Neuronal stem cell (in vitro differentiated cells): Measurements from ENCODE around the gene SDE2.
A peak's percentile ranks its signal among the peaks of the same experiment; 100 is the strongest.

Experiments
- DNase-seq: peaks from one replicate; pipeline ENCODE4 v3.0.0-alpha.2; 2013; ENCODE audit warnings: low spot score
- H2AFZ ChIP-seq: one replicate; pipeline ENCODE4 v1.6.1; 2013; ENCODE audit warnings: mild to moderate bottlenecking, low read length, inconsistent platforms
- H2AK5ac ChIP-seq: 2 replicates; pipeline ENCODE4 v1.6.1; 2013; ENCODE audit warnings: low read depth, mild to moderate bottlenecking, inconsistent platforms, low read length, moderate library complexity, mixed read lengths
- H2BK120ac ChIP-seq: 2 replicates; pipeline ENCODE4 v1.6.1; 2013; ENCODE audit warnings: low read depth, mild to moderate bottlenecking, inconsistent platforms, low read length, moderate library complexity, mixed read lengths
- H2BK12ac ChIP-seq: one replicate; pipeline ENCODE4 v1.6.1; 2013; ENCODE audit warnings: low read length, inconsistent platforms
- H2BK15ac ChIP-seq: 2 replicates; pipeline ENCODE4 v1.6.1; 2013; ENCODE audit warnings: mild to moderate bottlenecking, low read length, inconsistent platforms, mixed read lengths
- H2BK5ac ChIP-seq: one replicate; pipeline ENCODE4 v1.6.1; 2013; ENCODE audit warnings: inconsistent platforms, mild to moderate bottlenecking, low read length, moderate library complexity
- H3K14ac ChIP-seq: one replicate; pipeline ENCODE4 v1.6.1; 2013; ENCODE audit warnings: low read length, inconsistent platforms
- H3K18ac ChIP-seq: 2 replicates; pipeline ENCODE4 v1.6.1; 2013; ENCODE audit warnings: low read length, inconsistent platforms
- H3K23ac ChIP-seq: 2 replicates; pipeline ENCODE4 v1.6.1; 2013; ENCODE audit warnings: low read depth, mild to moderate bottlenecking, mixed read lengths, low read length, inconsistent platforms; ENCODE audit not compliant: poor library complexity
- H3K27ac ChIP-seq: replicated peaks from 3 replicates; pipeline ENCODE4 v1.5.1; 2013; ENCODE audit warnings: low read length, inconsistent platforms
- H3K27me3 ChIP-seq, 3 experiments: 2 replicates each; pipeline ENCODE4 v1.6.1; 2013; ENCODE audit warnings: low read length in 3 of 3, mild to moderate bottlenecking in 2 of 3, inconsistent platforms in 1 of 3, low read depth in 1 of 3, mixed read lengths in 1 of 3, moderate library complexity in 1 of 3; ENCODE audit not compliant: control insufficient read depth in 3 of 3, insufficient read depth in 3 of 3
- H3K36me3 ChIP-seq, 2 donors: replicated peaks in 1 of 2; 2 replicates each; pipeline ENCODE4 v1.6.1; 2013; ENCODE audit warnings: low read length in 2 of 2; ENCODE audit not compliant: control insufficient read depth in 2 of 2, insufficient read depth in 2 of 2
- H3K4ac ChIP-seq: 2 replicates; pipeline ENCODE4 v1.6.1; 2013; ENCODE audit warnings: inconsistent platforms, mild to moderate bottlenecking, low read length, moderate library complexity
- H3K4me1 ChIP-seq, 2 donors: 1 replicate in 1 of 2; 2 replicates in 1 of 2; pipeline ENCODE4 v1.6.1; 2013; ENCODE audit warnings: low read length in 2 of 2, low read depth in 1 of 2; ENCODE audit not compliant: control insufficient read depth in 2 of 2, insufficient read depth in 1 of 2
- H3K4me2 ChIP-seq: one replicate; pipeline ENCODE4 v1.6.1; 2013; ENCODE audit warnings: mild to moderate bottlenecking, low read length, inconsistent platforms; ENCODE audit not compliant: insufficient read depth, poor library complexity, severe bottlenecking
- H3K4me3 ChIP-seq, 2 donors: 2 replicates each; pipeline ENCODE4 v1.5.1; 2013; ENCODE audit warnings: low read length in 2 of 2, mild to moderate bottlenecking in 2 of 2, inconsistent platforms in 1 of 2, moderate library complexity in 1 of 2
- H3K79me1 ChIP-seq: one replicate; pipeline ENCODE4 v1.6.1; 2013; ENCODE audit warnings: low read depth, mild to moderate bottlenecking, inconsistent platforms, low read length, moderate library complexity
- H3K9ac ChIP-seq: one replicate; pipeline ENCODE4 v1.6.1; 2013; ENCODE audit warnings: mild to moderate bottlenecking, low read depth, low read length, inconsistent platforms; ENCODE audit not compliant: poor library complexity
- H3K9me3 ChIP-seq, 2 donors: replicated peaks in 1 of 2; 2 replicates each; pipeline versions ENCODE3 to v1.6.1; 2013; ENCODE audit warnings: low read length in 2 of 2, mild to moderate bottlenecking in 2 of 2, inconsistent platforms in 1 of 2, low read depth in 1 of 2, mixed read lengths in 1 of 2, moderate library complexity in 1 of 2; ENCODE audit not compliant: control insufficient read depth in 2 of 2, insufficient read depth in 1 of 2
- H4K8ac ChIP-seq: one replicate; pipeline ENCODE4 v1.6.1; 2013; ENCODE audit warnings: low read depth, mild to moderate bottlenecking, inconsistent platforms, low read length, moderate library complexity
- H4K91ac ChIP-seq: one replicate; pipeline ENCODE4 v1.6.1; 2013; ENCODE audit warnings: low read length, low read depth, mild to moderate bottlenecking, inconsistent platforms; ENCODE audit not compliant: poor library complexity
- WGBS, 2 donors: extraction: QIAGEN DNeasy Blood & Tissue Kit; methylation state at CpG; one replicate each; pipeline ENCODE4 v1.1.7; 2013; ENCODE audit warnings: missing lambda C conversion rate in 2 of 2, mixed read lengths in 1 of 2; ENCODE audit not compliant: insufficient read length in 2 of 2, insufficient replicate concordance in 1 of 2; ENCODE audit errors: extremely low coverage in 2 of 2; 5-methylcytosine and 5-hydroxymethylcytosine counted together

Gene SDE2

GRCh38 chr1:225946082-225946620 lies 53.0 kb downstream of the SDE2 start:
- Histone ChIP-seq H3K9me3 (no peaks in the 10 kb centered on the region), H4K8ac (no peak overlapping the region), H3K36me3 (no peaks in the 10 kb centered on the region), H2AK5ac (peak overlapping the region; percentile 64), H2AFZ (no peak overlapping the region), H3K18ac (peak overlapping the region; percentile 88), H3K27me3 (peaks cover 0 to 17% (median 13%) of the 10 kb centered on the region in 3 experiments), H3K23ac (no peak overlapping the region), H3K9ac (no peak overlapping the region), H3K4me1 (peaks cover 29 to 46% of the 10 kb centered on the region in 2 donors), H3K14ac (no peak overlapping the region), H2BK15ac (no peak overlapping the region), H3K4me2 (peak overlapping the region; percentile 20), H2BK120ac (no peak overlapping the region), H3K79me1 (no peaks in the 10 kb centered on the region), H3K4me3 (no peak overlapping the region), H2BK5ac (no peak overlapping the region), H4K91ac (no peak overlapping the region), H3K4ac (no peak overlapping the region), H2BK12ac (no peak overlapping the region), H3K27ac (peak overlapping the region; percentile 32)
- WGBS, 2 donors = no CpG with 5 or more reads among the region's 4 CpGs
- no peak for DNase-seq

- no peaks in the 10 kb centered on the region for H3K36me3 ChIP-seq
- no peak overlapping the region for H2BK5ac ChIP-seq
- peak overlapping the region; percentile 56 for H2AFZ ChIP-seq
- H3K27me3 ChIP-seq = peaks cover 0 to 17% (median 13%) of the 10 kb centered on the region in 3 experiments
- H3K9me3 ChIP-seq = no peaks in the 10 kb centered on the region
- no peak overlapping the region for H2AK5ac ChIP-seq
- no peak overlapping the region for H4K8ac ChIP-seq
- DNase-seq = peak; percentile 74
- no peak overlapping the region for H4K91ac ChIP-seq
- no peak overlapping the region for H2BK15ac ChIP-seq
- no peak overlapping the region for H2BK12ac ChIP-seq
- peak overlapping the region; percentile 57 for H3K27ac ChIP-seq
- no peak overlapping the region for H3K4me3 ChIP-seq
- H3K4me2 ChIP-seq = peak overlapping the region; percentile 40
- no peak overlapping the region for H3K23ac ChIP-seq
- H3K4me1 ChIP-seq = peaks cover 31 to 46% of the 10 kb centered on the region in 2 donors
- no peak overlapping the region for H3K18ac ChIP-seq
- no CpG with 5 or more reads among the region's 4 CpGs for WGBS, 2 donors
- H3K14ac ChIP-seq = no peak overlapping the region
- H3K4ac ChIP-seq = no peak overlapping the region
- no peaks in the 10 kb centered on the region for H3K79me1 ChIP-seq
- no peak overlapping the region for H3K9ac ChIP-seq
- H2BK120ac ChIP-seq = no peak overlapping the region
Measured at GRCh38 chr1:225945564-225945963, 53.6 kb downstream of the SDE2 start.

- Histone ChIP-seq H3K9me3 (no peaks in the 10 kb centered on the region), H3K18ac (peak overlapping the region; percentile 81), H2AK5ac (peak overlapping the region; percentile 64), H2BK120ac (peak overlapping the region; percentile 29), H3K27me3 (peaks cover 0 to 22% (median 14%) of the 10 kb centered on the region in 3 experiments), H4K8ac (no peak overlapping the region), H4K91ac (no peak overlapping the region), H3K9ac (peak overlapping the region; percentile 1), H2AFZ (peak overlapping the region; percentile 3), H3K4ac (peak overlapping the region; percentile 44), H2BK15ac (peak overlapping the region; percentile 32), H3K36me3 (no peaks in the 10 kb centered on the region), H3K4me2 (peak overlapping the region; percentile 40), H3K4me3 (no peak overlapping the region), H2BK12ac (peak overlapping the region; percentile 86), H3K27ac (peak overlapping the region; percentile 57), H3K14ac (no peak overlapping the region), H2BK5ac (peak overlapping the region; percentile 12), H3K79me1 (no peaks in the 10 kb centered on the region), H3K23ac (peak overlapping the region; percentile 13), H3K4me1 (peaks cover 31 to 48% of the 10 kb centered on the region in 2 donors)
- no CpG with 5 or more reads among the region's 7 CpGs for WGBS, 2 donors
- DNase-seq = no peak
Measured at GRCh38 chr1:225944951-225945350, 54.2 kb downstream of the SDE2 start.

- Histone ChIP-seq H3K36me3 (no peaks in the 10 kb centered on the region), H2BK5ac (no peak overlapping the region), H2BK12ac (no peak overlapping the region), H2BK15ac (peak overlapping the region; percentile 32), H3K23ac (no peak overlapping the region), H4K91ac (no peak overlapping the region), H2AK5ac (peak overlapping the region; percentile 64), H3K9me3 (no peaks in the 10 kb centered on the region), H2AFZ (no peak overlapping the region), H3K4me2 (no peak overlapping the region), H3K27ac (no peak overlapping the region), H3K14ac (no peak overlapping the region), H3K9ac (no peak overlapping the region), H3K4me1 (peaks cover 31 to 48% of the 10 kb centered on the region in 2 donors), H3K27me3 (peaks cover 0 to 22% (median 14%) of the 10 kb centered on the region in 3 experiments), H3K4ac (no peak overlapping the region), H3K18ac (peak overlapping the region; percentile 78), H2BK120ac (peak overlapping the region; percentile 29), H3K4me3 (no peak overlapping the region), H3K79me1 (no peaks in the 10 kb centered on the region), H4K8ac (no peak overlapping the region)
- DNase-seq = no peak
- no CpG with 5 or more reads among the region's 2 CpGs for WGBS, 2 donors
Measured at GRCh38 chr1:225944387-225944786, 54.8 kb downstream of the SDE2 start.
